Measurements from ENCODE around the gene USP34. TPM values are rescaled to one million over a fixed set of nuclear protein-coding genes. Genes with fewer than 3 reads are reported as not detected.

USP34 gene
- total and polyA plus RNA-seq, 9 of the 15 experiments (the other 6 are each of a cell fraction or from before 2014, with no cell fraction given) = 19.8 to 108 (median 67.8) TPM

DNA sequence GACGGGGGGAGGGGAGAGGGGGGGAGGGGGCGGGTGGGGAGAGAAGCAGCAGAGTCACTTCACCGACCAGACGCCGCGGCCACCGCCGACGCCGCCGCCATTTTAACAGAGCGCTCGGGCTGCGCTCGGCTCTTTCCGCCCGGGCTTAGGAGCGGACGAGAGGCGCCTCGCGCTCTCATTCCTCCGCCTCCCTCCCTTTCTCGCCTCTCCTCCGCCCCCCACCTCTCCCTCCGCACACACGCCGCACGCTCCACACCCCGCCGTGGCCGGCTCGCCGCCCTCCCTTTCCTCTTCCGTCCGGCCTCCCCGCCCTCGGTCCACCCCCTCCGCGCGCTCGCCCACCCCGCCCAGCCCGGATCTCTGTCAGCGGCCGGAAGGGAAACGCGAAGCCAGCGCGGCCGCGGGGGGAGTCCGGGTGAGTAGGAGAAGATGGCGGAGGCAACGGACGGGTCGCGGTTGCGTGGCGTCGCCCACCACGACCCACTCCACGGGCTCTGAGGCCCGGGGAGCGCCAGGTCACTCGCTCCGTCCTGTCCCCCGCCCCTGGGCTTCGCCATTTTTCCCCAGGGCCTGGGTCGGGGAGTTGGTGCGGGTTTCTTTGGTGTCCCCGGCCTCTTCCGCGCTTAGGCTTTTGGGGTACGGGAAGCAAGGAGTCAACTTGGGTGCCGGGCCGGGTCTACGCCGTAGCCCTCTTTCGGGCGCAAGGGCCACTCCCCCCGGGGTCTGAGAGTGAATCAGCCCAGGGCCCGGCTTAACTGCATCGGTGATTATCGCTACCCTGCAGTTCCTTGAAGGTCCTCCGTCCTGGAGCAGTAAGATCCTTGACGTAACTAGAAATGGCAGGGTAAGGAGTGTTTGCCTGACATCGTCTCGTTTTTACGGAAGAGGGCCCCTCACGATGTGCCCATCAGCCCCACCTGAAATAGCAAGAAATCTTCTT is at the start of gene USP34 (continued):
- TF ChIP-seq ILK (tag; IDR thresholded peaks at IDR 0.05; ENCODE audit: borderline replicate concordance, low read depth) (no peak), ZNF384 (IDR thresholded peaks at IDR 0.05; ENCODE audit: low read depth, low read length) (no peak), RBM14 (IDR thresholded peaks at IDR 0.05; ENCODE audit: borderline replicate concordance, insufficient read depth, low read depth, low read length) (no peak), BHLHE40 (IDR thresholded peaks at IDR 0.05; ENCODE audit: low read length) (peak; percentile 84), XRCC3 (IDR thresholded peaks at IDR 0.05) (no peak), TBL1XR1 (IDR thresholded peaks at IDR 0.05; ENCODE audit: low read length in 2 of 2) (no peak), EWSR1 (IDR thresholded peaks at IDR 0.05; ENCODE audit: borderline replicate concordance, low read depth, partially characterized antibody) (no peak), MIER1 (IDR thresholded peaks at IDR 0.05; ENCODE audit: low read depth) (no peak), ZNF133 (CRISPR knock-in tag; IDR thresholded peaks at IDR 0.05) (no peak), SMAD3 (CRISPR knock-in tag; conservative IDR thresholded peaks at IDR 0.05) (no peak), ZZZ3 (IDR thresholded peaks at IDR 0.05) (no peak), HOXB6 (CRISPR knock-in tag; IDR thresholded peaks at IDR 0.05; ENCODE audit: borderline replicate concordance) (no peak), KDM2B (CRISPR knock-in tag; IDR thresholded peaks at IDR 0.05) (no peak), POLR2B (IDR thresholded peaks at IDR 0.05; ENCODE audit: low read depth, partially characterized antibody) (peak; percentile 91)
- TF ChIP-seq, protein P1, sequence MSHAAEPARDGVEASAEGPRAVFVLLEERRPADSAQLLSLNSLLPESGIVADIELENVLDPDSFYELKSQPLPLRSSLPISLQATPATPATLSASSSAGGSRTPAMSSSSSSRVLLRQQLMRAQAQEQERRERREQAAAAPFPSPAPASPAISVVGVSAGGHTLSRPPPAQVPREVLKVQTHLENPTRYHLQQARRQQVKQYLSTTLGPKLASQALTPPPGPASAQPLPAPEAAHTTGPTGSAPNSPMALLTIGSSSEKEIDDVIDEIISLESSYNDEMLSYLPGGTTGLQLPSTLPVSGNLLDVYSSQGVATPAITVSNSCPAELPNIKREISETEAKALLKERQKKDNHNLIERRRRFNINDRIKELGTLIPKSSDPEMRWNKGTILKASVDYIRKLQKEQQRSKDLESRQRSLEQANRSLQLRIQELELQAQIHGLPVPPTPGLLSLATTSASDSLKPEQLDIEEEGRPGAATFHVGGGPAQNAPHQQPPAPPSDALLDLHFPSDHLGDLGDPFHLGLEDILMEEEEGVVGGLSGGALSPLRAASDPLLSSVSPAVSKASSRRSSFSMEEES (CRISPR knock-in tag; IDR thresholded peaks at IDR 0.05) = no peak
- TF ChIP-seq, protein P2, sequence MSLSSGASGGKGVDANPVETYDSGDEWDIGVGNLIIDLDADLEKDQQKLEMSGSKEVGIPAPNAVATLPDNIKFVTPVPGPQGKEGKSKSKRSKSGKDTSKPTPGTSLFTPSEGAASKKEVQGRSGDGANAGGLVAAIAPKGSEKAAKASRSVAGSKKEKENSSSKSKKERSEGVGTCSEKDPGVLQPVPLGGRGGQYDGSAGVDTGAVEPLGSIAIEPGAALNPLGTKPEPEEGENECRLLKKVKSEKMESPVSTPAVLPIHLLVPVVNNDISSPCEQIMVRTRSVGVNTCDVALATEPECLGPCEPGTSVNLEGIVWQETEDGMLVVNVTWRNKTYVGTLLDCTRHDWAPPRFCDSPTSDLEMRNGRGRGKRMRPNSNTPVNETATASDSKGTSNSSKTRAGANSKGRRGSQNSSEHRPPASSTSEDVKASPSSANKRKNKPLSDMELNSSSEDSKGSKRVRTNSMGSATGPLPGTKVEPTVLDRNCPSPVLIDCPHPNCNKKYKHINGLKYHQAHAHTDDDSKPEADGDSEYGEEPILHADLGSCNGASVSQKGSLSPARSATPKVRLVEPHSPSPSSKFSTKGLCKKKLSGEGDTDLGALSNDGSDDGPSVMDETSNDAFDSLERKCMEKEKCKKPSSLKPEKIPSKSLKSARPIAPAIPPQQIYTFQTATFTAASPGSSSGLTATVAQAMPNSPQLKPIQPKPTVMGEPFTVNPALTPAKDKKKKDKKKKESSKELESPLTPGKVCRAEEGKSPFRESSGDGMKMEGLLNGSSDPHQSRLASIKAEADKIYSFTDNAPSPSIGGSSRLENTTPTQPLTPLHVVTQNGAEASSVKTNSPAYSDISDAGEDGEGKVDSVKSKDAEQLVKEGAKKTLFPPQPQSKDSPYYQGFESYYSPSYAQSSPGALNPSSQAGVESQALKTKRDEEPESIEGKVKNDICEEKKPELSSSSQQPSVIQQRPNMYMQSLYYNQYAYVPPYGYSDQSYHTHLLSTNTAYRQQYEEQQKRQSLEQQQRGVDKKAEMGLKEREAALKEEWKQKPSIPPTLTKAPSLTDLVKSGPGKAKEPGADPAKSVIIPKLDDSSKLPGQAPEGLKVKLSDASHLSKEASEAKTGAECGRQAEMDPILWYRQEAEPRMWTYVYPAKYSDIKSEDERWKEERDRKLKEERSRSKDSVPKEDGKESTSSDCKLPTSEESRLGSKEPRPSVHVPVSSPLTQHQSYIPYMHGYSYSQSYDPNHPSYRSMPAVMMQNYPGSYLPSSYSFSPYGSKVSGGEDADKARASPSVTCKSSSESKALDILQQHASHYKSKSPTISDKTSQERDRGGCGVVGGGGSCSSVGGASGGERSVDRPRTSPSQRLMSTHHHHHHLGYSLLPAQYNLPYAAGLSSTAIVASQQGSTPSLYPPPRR (CRISPR knock-in tag; IDR thresholded peaks at IDR 0.05; ENCODE audit: borderline replicate concordance) = no peak
- TF ChIP-seq, protein P3, sequence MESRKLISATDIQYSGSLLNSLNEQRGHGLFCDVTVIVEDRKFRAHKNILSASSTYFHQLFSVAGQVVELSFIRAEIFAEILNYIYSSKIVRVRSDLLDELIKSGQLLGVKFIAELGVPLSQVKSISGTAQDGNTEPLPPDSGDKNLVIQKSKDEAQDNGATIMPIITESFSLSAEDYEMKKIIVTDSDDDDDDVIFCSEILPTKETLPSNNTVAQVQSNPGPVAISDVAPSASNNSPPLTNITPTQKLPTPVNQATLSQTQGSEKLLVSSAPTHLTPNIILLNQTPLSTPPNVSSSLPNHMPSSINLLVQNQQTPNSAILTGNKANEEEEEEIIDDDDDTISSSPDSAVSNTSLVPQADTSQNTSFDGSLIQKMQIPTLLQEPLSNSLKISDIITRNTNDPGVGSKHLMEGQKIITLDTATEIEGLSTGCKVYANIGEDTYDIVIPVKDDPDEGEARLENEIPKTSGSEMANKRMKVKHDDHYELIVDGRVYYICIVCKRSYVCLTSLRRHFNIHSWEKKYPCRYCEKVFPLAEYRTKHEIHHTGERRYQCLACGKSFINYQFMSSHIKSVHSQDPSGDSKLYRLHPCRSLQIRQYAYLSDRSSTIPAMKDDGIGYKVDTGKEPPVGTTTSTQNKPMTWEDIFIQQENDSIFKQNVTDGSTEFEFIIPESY (CRISPR knock-in tag; IDR thresholded peaks at IDR 0.05) = no peak
- TF ChIP-seq, protein P4, sequence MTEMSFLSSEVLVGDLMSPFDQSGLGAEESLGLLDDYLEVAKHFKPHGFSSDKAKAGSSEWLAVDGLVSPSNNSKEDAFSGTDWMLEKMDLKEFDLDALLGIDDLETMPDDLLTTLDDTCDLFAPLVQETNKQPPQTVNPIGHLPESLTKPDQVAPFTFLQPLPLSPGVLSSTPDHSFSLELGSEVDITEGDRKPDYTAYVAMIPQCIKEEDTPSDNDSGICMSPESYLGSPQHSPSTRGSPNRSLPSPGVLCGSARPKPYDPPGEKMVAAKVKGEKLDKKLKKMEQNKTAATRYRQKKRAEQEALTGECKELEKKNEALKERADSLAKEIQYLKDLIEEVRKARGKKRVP (CRISPR knock-in tag; IDR thresholded peaks at IDR 0.05) = 0 out of 2 replicates have a peak, but pooled peaks have one; percentile 30

Data from K562 (cell line).